Subcutaneous abdominal adipose tissue (tissue), 5 donors: ENCODE data around the gene KIF12.
A peak's percentile ranks its signal among the peaks of the same experiment; 100 is the strongest.

Experiments used
- H3K27ac ChIP-seq: one replicate; pipeline ENCODE4 v1.7.0; 2013; ENCODE audit warnings: low read depth, mild to moderate bottlenecking, inconsistent platforms, low read length, moderate library complexity
- H3K27me3 ChIP-seq, 5 donors: one replicate each; pipeline ENCODE4 v1.7.0; 2013; ENCODE audit warnings: low read length in 5 of 5, inconsistent platforms in 1 of 5; ENCODE audit not compliant: control insufficient read depth in 5 of 5, insufficient read depth in 4 of 5
- H3K36me3 ChIP-seq, 5 donors: one replicate each; pipeline ENCODE4 v1.7.0; 2013; ENCODE audit warnings: low read length in 5 of 5; ENCODE audit not compliant: control insufficient read depth in 5 of 5, insufficient read depth in 5 of 5
- H3K4me1 ChIP-seq, 5 donors: one replicate each; pipeline ENCODE4 v1.7.0; 2013; ENCODE audit warnings: low read length in 5 of 5, mild to moderate bottlenecking in 3 of 5, moderate library complexity in 1 of 5; ENCODE audit not compliant: control insufficient read depth in 5 of 5, insufficient read depth in 5 of 5
- H3K4me3 ChIP-seq, 5 donors: one replicate each; pipeline ENCODE4 v1.7.0; 2013; ENCODE audit warnings: low read length in 5 of 5, low read depth in 1 of 5
- H3K9ac ChIP-seq, 5 donors: one replicate each; pipeline ENCODE4 v1.7.0; 2013; ENCODE audit warnings: low read length in 5 of 5, mild to moderate bottlenecking in 4 of 5, moderate library complexity in 3 of 5
- H3K9me3 ChIP-seq, 5 donors: one replicate each; pipeline ENCODE4 v1.7.0; 2013; ENCODE audit warnings: low read length in 5 of 5; ENCODE audit not compliant: control insufficient read depth in 5 of 5
- donor health status: healthy.
- donor health status: healthy.
- donor health status: healthy.
- donor health status: healthy.
- donor health status: healthy.

KIF12 gene

DNA sequence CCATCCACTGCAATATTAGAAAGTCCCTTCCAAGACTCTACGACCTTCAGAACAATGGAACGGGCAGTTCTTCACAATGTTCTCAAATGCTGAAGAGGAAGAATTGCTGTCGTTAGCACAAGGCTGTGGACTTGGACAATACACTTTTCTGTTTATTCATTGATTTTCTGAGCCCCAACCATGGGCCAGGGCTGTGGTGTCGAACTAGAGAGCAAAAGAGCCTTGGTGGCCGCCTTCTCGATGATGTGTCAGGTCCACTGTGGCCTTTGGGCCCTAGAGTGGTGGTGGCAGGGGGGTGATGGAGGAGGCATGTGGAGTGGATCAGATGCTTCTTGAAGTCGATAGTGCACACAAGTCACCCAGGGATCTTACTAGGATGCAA lies 18.5 kb upstream of the KIF12 start:
- Histone ChIP-seq H3K27me3 (peaks cover 0 to 20% (median 11%) of the 10 kb centered on the region in 5 donors), H3K4me1 (peaks cover 9 to 33% (median 30%) of the 10 kb centered on the region in 5 donors), H3K27ac (no peak overlapping the region), H3K36me3 (no peaks in the 10 kb centered on the region), H3K4me3 (no peak overlapping the region), H3K9ac (no peak overlapping the region), H3K9me3 (no peaks in the 10 kb centered on the region)

GRCh38 chr9:114116126-114116747 lies 17.1 kb upstream of the KIF12 start:
- peaks cover 10 to 36% (median 32%) of the 10 kb centered on the region in 5 donors for H3K4me1 ChIP-seq
- H3K27ac ChIP-seq = no peak overlapping the region
- peaks cover 0 to 20% (median 11%) of the 10 kb centered on the region in 5 donors for H3K27me3 ChIP-seq
- H3K36me3 ChIP-seq = no peaks in the 10 kb centered on the region
- H3K9ac ChIP-seq = no peak overlapping the region
- H3K4me3 ChIP-seq = no peak overlapping the region
- H3K9me3 ChIP-seq = no peaks in the 10 kb centered on the region

DNA sequence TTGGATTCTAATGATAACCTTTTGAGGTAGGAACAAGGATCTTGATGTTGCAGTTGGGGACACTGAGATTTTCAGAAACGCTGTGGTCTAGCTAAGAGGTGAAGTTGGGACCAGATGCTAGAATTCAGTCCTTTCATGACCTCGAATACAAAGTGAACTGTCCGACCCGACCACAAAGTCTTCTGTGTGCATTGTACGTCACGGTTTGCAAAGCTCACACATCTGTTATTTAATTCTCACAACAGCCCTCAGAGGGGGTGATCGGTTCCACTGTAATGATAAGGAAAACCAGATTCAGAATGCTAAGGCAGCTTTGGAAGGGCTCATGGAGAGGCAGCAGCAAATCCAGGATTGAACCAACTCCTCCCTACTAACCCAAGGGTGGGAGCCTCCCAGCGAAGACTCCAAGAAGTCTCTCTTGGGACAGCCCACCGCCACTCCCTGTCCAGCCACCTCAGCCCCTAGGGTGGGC lies 16.6 kb upstream of the KIF12 start:
- Histone ChIP-seq H3K9ac (no peak overlapping the region), H3K4me3 (no peak overlapping the region), H3K27ac (no peak overlapping the region), H3K27me3 (peaks cover 0 to 20% (median 11%) of the 10 kb centered on the region in 5 donors), H3K4me1 (peaks cover 10 to 38% (median 34%) of the 10 kb centered on the region in 5 donors), H3K36me3 (no peaks in the 10 kb centered on the region), H3K9me3 (no peaks in the 10 kb centered on the region)

GRCh38 chr9:114114364-114114763 lies 15.3 kb upstream of the KIF12 start:
- H3K9ac ChIP-seq = no peak overlapping the region
- peaks cover 0 to 20% (median 11%) of the 10 kb centered on the region in 5 donors for H3K27me3 ChIP-seq
- H3K4me1 ChIP-seq = peaks cover 10 to 44% (median 38%) of the 10 kb centered on the region in 5 donors
- no peaks in the 10 kb centered on the region for H3K36me3 ChIP-seq
- no peaks in the 10 kb centered on the region for H3K9me3 ChIP-seq
- no peak overlapping the region for H3K27ac ChIP-seq
- no peak overlapping the region for H3K4me3 ChIP-seq

DNA sequence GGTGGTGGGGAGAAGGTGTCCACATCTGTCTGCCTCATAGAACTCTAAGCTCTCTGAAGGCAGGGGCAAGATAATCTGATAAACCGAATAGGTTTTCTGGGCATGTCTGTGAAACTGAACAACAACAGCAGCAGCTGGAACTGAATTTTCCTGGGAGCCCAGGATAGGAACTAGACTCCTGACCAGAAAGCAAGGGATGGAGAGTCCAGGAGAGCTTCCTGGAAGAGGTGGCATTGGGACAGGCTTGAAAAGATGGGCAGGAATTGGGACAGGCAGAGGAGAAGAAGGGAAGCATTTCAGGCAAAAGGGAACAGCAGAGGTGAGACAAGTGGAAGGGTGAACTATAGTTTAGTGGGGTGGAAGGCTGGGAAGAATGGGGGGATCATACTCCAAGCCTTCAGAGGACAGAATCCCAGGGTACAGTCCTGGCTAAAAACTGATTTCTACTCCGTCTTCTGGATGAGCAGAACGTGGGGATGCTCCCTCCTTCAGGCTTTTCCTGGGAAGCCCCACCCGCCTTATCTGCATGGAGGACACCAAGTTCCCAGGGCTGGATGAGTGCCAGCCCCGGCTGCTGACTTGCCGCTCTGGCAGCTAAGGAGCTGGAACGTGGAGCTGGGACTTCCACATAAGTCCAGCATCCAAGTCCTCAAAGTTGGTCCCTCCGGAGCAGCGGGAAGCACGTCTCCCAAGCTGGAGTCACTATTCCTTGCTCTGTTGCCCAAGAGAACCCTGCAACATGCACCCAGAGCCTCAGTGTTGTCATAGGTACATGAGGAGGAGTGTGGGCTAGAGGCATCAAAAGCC lies 13.9 kb upstream of the KIF12 start:
- peaks cover 10 to 44% (median 38%) of the 10 kb centered on the region in 5 donors for H3K4me1 ChIP-seq
- no peak overlapping the region for H3K27ac ChIP-seq
- H3K36me3 ChIP-seq = no peaks in the 10 kb centered on the region
- no peak overlapping the region for H3K4me3 ChIP-seq
- peaks cover 0 to 13% (median 6%) of the 10 kb centered on the region in 5 donors for H3K27me3 ChIP-seq
- H3K9ac ChIP-seq = peak overlapping the region in 2 of 5 donors; percentile 16 to 29
- no peaks in the 10 kb centered on the region for H3K9me3 ChIP-seq

- Histone ChIP-seq H3K4me3 (no peak overlapping the region), H3K36me3 (no peaks in the 10 kb centered on the region), H3K4me1 (peaks cover 10 to 44% (median 38%) of the 10 kb centered on the region in 5 donors), H3K9me3 (no peaks in the 10 kb centered on the region), H3K27me3 (peaks cover 0 to 7% (median 0%) of the 10 kb centered on the region in 5 donors), H3K27ac (no peak overlapping the region), H3K9ac (no peak overlapping the region)
Observed at GRCh38 chr9:114112325-114112724, 13.2 kb upstream of the KIF12 start.

DNA sequence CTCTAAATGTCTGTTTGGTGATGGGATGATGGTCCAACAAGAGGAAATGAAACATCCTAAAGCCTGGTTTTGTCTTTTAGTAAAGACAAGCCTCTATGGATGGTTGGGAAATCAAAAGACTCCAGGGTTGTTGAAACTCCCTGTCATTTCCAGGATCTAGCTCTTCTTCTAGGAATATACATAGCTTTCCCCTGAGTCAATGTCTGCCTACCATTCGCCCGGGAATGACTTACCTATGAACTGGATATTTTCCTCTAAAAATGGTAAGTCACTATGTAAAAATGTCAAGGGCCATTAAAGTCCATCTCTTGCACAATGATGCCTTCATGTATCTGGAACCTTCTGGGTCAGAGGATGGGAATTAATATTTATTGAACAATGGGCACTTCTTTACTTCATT lies 11.1 kb upstream of the KIF12 start:
- peaks cover 7 to 31% (median 26%) of the 10 kb centered on the region in 5 donors for H3K4me1 ChIP-seq
- H3K9me3 ChIP-seq = no peaks in the 10 kb centered on the region
- H3K36me3 ChIP-seq = no peaks in the 10 kb centered on the region
- H3K4me3 ChIP-seq = no peak overlapping the region
- H3K9ac ChIP-seq = peak overlapping the region in 1 of 5 donors; percentile 36
- H3K27ac ChIP-seq = no peak overlapping the region
- peaks cover 0 to 3% (median 0%) of the 10 kb centered on the region in 5 donors for H3K27me3 ChIP-seq

GRCh38 chr9:114109124-114109523 lies 10.0 kb upstream of the KIF12 start:
- H3K9me3 ChIP-seq = no peaks in the 10 kb centered on the region
- no peak overlapping the region for H3K27ac ChIP-seq
- H3K4me1 ChIP-seq = peaks cover 7 to 35% (median 25%) of the 10 kb centered on the region in 5 donors
- no peaks in the 10 kb centered on the region for H3K36me3 ChIP-seq
- no peak overlapping the region for H3K9ac ChIP-seq
- peaks cover 0 to 3% (median 0%) of the 10 kb centered on the region in 5 donors for H3K27me3 ChIP-seq
- no peak overlapping the region for H3K4me3 ChIP-seq

DNA sequence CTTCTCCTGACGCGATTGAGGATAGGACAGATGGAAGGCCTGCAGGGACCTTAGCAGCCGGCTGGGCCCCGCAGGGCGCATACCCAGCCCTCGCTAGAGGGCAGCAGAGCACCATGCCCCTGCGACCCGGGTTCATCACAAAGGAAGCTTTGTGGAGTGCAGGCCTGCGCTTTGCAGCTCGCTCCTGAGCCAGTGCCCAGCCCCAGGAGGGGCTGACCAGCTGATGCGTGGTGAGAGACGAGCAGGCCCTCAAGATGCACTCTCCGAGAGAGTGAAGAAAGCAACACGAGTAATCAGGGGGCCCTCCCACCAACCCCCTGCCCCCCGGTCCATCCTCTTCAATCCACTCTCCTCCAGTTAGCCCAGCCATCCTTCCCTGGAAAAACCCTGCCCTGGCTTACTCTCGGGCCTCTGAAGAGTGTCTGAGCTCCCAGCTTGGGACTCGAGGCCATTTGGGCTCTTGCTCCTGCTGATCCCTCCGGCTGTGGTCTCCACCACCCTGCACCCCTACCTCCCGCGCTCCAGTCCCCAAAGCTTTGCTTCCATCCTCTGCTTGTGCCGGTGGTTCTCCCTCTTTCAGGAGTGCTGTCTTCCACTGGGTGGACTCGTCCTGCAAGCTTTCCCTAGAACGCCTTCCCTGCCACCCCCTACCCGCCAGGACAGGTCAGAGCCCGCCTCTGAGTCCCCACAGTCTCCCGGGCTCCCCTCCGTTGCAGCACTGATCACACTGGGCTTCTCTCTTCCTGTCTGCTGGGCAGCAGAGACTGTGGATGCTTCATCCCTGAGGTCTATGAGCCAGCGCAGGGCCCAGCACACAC lies 9.1 kb upstream of the KIF12 start:
- H3K36me3 ChIP-seq = no peaks in the 10 kb centered on the region
- H3K4me1 ChIP-seq = peaks cover 3 to 28% (median 16%) of the 10 kb centered on the region in 5 donors
- no peak overlapping the region for H3K4me3 ChIP-seq
- H3K9ac ChIP-seq = no peak overlapping the region
- H3K27me3 ChIP-seq = no peaks in the 10 kb centered on the region
- H3K9me3 ChIP-seq = no peaks in the 10 kb centered on the region
- no peak overlapping the region for H3K27ac ChIP-seq
